ENCODE measurements around the gene NACC2.

The NACC2 gene

DNA sequence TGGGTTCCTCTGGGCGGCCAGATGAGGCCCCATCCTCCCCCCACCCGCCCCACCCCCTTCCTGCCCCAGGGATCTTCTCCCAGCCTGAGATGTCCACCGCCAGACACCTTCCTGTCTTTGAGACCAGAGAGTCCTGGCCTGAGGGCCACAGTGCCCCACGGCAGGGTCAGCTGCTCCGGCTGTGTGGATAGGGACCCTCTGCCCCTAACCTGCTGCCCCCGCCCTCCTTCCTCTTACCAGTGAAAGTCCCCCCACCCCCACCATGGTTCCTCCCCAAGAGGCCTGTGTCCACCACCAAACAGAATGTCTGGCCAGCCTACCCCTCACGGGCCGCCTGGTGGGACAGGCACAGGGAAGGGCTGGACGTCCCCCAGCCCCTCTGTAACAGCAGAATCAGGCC, 90.9 kb downstream of the NACC2 start:
- Histone ChIP-seq H3K27ac (ENCODE audit: low read length) (no peak overlapping the region), H3K27me3 (ENCODE audit: low read depth, low read length) (no peaks in the 10 kb centered on the region), H3K36me3 (ENCODE audit: control insufficient read depth in 1 of 2, insufficient read depth in 2 of 2, low read length in 2 of 2) (peaks cover 0 to 2% of the 10 kb centered on the region in 2 donors), H3K9me3 (ENCODE audit: control insufficient read depth in 1 of 2, low read length in 2 of 2) (no peaks in the 10 kb centered on the region), H3K4me1 (ENCODE audit: control insufficient read depth in 1 of 2, insufficient read depth in 2 of 2, low read length in 2 of 2) (peaks cover 0 to 23% of the 10 kb centered on the region in 2 donors), H3K4me3 (ENCODE audit: low read depth in 1 of 2, low read length in 2 of 2) (no peak overlapping the region)

GRCh38 chr9:136003411-136004218, 91.5 kb downstream of the NACC2 start:
- peaks cover 0 to 17% of the 10 kb centered on the region in 2 donors for H3K4me1 ChIP-seq (ENCODE audit: control insufficient read depth in 1 of 2, insufficient read depth in 2 of 2, low read length in 2 of 2)
- H3K36me3 ChIP-seq (ENCODE audit: control insufficient read depth in 1 of 2, insufficient read depth in 2 of 2, low read length in 2 of 2): no peaks in the 10 kb centered on the region
- H3K4me3 ChIP-seq (ENCODE audit: low read depth in 1 of 2, low read length in 2 of 2): no peak overlapping the region
- no peaks in the 10 kb centered on the region for H3K27me3 ChIP-seq (ENCODE audit: low read depth, low read length)
- H3K9me3 ChIP-seq (ENCODE audit: control insufficient read depth in 1 of 2, low read length in 2 of 2): no peaks in the 10 kb centered on the region
- no peak overlapping the region for H3K27ac ChIP-seq (ENCODE audit: low read length)

- Histone ChIP-seq H3K9me3 (ENCODE audit: control insufficient read depth in 1 of 2, low read length in 2 of 2) (no peaks in the 10 kb centered on the region), H3K4me1 (ENCODE audit: control insufficient read depth in 1 of 2, insufficient read depth in 2 of 2, low read length in 2 of 2) (peaks cover 0 to 15% of the 10 kb centered on the region in 2 donors), H3K36me3 (ENCODE audit: control insufficient read depth in 1 of 2, insufficient read depth in 2 of 2, low read length in 2 of 2) (no peaks in the 10 kb centered on the region), H3K4me3 (ENCODE audit: low read depth in 1 of 2, low read length in 2 of 2) (no peak overlapping the region), H3K27ac (ENCODE audit: low read length) (no peak overlapping the region), H3K27me3 (ENCODE audit: low read depth, low read length) (no peaks in the 10 kb centered on the region)
Measured at GRCh38 chr9:136002881-136003280, 92.2 kb downstream of the NACC2 start.

DNA sequence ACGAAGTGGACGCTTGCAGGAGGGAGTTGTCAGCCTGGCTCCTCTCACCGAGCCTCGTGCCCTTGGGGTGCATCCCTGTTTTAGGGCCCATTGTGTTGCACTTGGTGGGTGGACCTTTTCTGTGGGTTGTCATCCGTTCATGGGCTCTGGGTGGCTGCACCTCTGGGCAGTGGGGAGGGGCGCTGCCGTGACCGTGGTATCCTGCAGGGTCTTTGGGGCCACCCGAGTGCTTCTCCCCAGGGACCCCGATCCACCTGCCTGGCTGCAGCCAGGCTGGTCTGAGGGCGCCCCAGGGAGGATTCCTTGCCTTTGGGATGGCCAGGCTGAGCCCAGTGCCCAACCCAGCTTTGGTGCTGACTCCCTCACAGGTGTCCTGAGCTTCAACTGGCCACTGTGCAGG, 92.9 kb downstream of the NACC2 start:
- no peaks in the 10 kb centered on the region for H3K9me3 ChIP-seq (ENCODE audit: control insufficient read depth in 1 of 2, low read length in 2 of 2)
- peaks cover 0 to 14% of the 10 kb centered on the region in 2 donors for H3K4me1 ChIP-seq (ENCODE audit: control insufficient read depth in 1 of 2, insufficient read depth in 2 of 2, low read length in 2 of 2)
- H3K27me3 ChIP-seq (ENCODE audit: low read depth, low read length): no peaks in the 10 kb centered on the region
- no peaks in the 10 kb centered on the region for H3K36me3 ChIP-seq (ENCODE audit: control insufficient read depth in 1 of 2, insufficient read depth in 2 of 2, low read length in 2 of 2)
- no peak overlapping the region for H3K4me3 ChIP-seq (ENCODE audit: low read depth in 1 of 2, low read length in 2 of 2)
- no peak overlapping the region for H3K27ac ChIP-seq (ENCODE audit: low read length)

GRCh38 chr9:136001231-136001630, 93.9 kb downstream of the NACC2 start:
- H3K4me1 ChIP-seq (ENCODE audit: control insufficient read depth in 1 of 2, insufficient read depth in 2 of 2, low read length in 2 of 2): peaks cover 0 to 11% of the 10 kb centered on the region in 2 donors
- no peak overlapping the region for H3K4me3 ChIP-seq (ENCODE audit: low read depth in 1 of 2, low read length in 2 of 2)
- H3K27me3 ChIP-seq (ENCODE audit: low read depth, low read length): no peaks in the 10 kb centered on the region
- H3K36me3 ChIP-seq (ENCODE audit: control insufficient read depth in 1 of 2, insufficient read depth in 2 of 2, low read length in 2 of 2): no peaks in the 10 kb centered on the region
- no peak overlapping the region for H3K27ac ChIP-seq (ENCODE audit: low read length)
- H3K9me3 ChIP-seq (ENCODE audit: control insufficient read depth in 1 of 2, low read length in 2 of 2): no peaks in the 10 kb centered on the region

DNA sequence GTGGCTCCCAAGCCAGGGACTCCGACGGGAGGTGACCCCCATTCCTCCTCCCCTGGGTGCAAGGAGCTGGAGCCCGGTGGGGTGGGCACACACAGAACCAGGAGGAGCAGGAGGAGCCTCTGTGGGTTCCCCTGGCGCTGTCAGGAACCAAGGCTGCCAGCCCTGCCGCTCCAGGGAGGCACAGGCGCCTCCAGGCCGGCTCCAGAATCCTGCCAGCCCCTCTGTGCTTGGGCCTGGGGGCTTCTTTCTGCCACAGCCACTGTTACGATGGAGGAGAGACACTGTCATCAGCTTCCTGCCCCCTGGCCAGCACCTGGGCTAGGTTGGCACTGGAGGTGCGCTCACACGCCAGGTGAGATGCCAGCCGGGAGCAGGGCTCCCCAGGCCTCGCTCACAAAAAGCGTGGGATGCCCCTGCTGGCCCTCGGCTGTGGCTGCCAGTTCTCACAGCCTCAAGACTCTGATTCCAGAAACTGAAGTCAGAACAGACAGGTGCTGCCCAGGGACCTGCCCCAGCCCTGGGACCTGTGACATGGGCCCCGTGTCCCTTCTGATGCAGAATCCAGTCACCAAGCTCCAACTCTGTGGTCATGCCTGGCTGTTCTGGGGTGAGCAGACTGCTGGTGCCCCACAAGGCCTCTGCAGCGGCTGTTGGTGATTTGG, 96.5 kb downstream of the NACC2 start:
- no peak overlapping the region for H3K4me3 ChIP-seq (ENCODE audit: low read depth in 1 of 2, low read length in 2 of 2)

GRCh38 chr9:135998016-135998380, 97.1 kb downstream of the NACC2 start:
- H3K9me3 ChIP-seq (ENCODE audit: control insufficient read depth in 1 of 2, low read length in 2 of 2): no peaks in the 10 kb centered on the region
- H3K4me1 ChIP-seq (ENCODE audit: control insufficient read depth in 1 of 2, insufficient read depth in 2 of 2, low read length in 2 of 2): peaks cover 0 to under 1% of the 10 kb centered on the region in 2 donors
- H3K27ac ChIP-seq (ENCODE audit: low read length): no peak overlapping the region

More for the DNA sequence above, 96.5 kb downstream of the NACC2 start:
- no peak overlapping the region for H3K27ac ChIP-seq (ENCODE audit: low read length)
- H3K36me3 ChIP-seq (ENCODE audit: control insufficient read depth in 1 of 2, insufficient read depth in 2 of 2, low read length in 2 of 2): no peaks in the 10 kb centered on the region
- no peaks in the 10 kb centered on the region for H3K9me3 ChIP-seq (ENCODE audit: control insufficient read depth in 1 of 2, low read length in 2 of 2)
- H3K4me1 ChIP-seq (ENCODE audit: control insufficient read depth in 1 of 2, insufficient read depth in 2 of 2, low read length in 2 of 2): peaks cover 0 to 6% of the 10 kb centered on the region in 2 donors
- no peaks in the 10 kb centered on the region for H3K27me3 ChIP-seq (ENCODE audit: low read depth, low read length)

DNA sequence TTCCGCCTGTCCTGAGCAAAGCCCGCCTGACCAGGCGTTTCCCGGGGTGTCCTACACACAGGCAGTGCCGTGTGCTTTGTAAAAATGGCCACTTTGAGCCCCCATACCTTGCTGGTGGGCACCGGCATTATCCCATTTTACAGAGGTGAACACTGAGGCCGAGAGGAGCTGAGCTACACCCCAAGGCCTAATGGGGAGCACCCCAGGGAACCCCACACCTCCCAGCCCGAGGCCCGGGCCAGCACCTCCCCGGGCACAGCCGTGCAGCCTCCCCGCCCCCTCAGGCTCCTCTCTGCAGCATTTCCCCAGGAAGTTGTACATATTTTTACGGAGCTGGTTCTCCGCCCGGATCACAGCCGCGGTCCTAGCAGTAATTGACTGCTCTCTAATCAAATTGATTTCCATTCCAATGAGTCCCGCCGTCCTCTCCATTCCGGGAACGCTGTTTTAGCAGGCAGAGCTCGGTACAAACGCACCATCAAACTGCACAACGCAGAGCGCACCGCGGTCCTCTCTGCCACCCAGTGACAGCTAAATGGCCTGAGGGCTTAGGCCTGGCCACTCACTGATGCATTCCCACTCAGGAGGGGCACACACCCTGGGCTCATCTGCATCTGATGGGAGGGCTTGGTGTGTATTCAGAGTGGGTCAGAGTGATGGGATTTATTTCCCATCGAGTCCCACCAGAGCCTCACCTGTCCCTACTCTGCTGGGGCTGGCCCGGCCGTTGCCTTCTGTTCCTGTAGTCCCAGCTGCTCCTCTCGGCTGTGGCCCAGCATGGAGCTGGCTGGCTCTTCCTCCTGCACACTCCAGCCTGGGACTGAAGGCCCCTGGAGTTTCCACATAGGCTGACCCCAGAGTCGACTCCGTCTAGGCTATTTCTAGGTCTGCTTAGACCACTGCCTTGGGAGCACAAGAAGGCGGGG, 97.7 kb downstream of the NACC2 start:
- Histone ChIP-seq H3K4me3 (ENCODE audit: low read depth in 1 of 2, low read length in 2 of 2) (no peak overlapping the region), H3K36me3 (ENCODE audit: control insufficient read depth in 1 of 2, insufficient read depth in 2 of 2, low read length in 2 of 2) (no peaks in the 10 kb centered on the region), H3K9me3 (ENCODE audit: control insufficient read depth in 1 of 2, low read length in 2 of 2) (no peaks in the 10 kb centered on the region), H3K4me1 (ENCODE audit: control insufficient read depth in 1 of 2, insufficient read depth in 2 of 2, low read length in 2 of 2) (peaks cover 1 to 4% of the 10 kb centered on the region in 2 donors), H3K27ac (ENCODE audit: low read length) (no peak overlapping the region), H3K27me3 (ENCODE audit: low read depth, low read length) (no peaks in the 10 kb centered on the region)

More at GRCh38 chr9:135998016-135998380, 97.1 kb downstream of the NACC2 start:
- H3K27me3 ChIP-seq (ENCODE audit: low read depth, low read length): no peaks in the 10 kb centered on the region
- no peak overlapping the region for H3K4me3 ChIP-seq (ENCODE audit: low read depth in 1 of 2, low read length in 2 of 2)
- no peaks in the 10 kb centered on the region for H3K36me3 ChIP-seq (ENCODE audit: control insufficient read depth in 1 of 2, insufficient read depth in 2 of 2, low read length in 2 of 2)

GRCh38 chr9:135995816-135996215, 99.3 kb downstream of the NACC2 start:
- H3K9me3 ChIP-seq (ENCODE audit: control insufficient read depth in 1 of 2, low read length in 2 of 2): no peaks in the 10 kb centered on the region
- no peaks in the 10 kb centered on the region for H3K27me3 ChIP-seq (ENCODE audit: low read depth, low read length)
- H3K4me3 ChIP-seq (ENCODE audit: low read depth in 1 of 2, low read length in 2 of 2): no peak overlapping the region
- peaks cover 3 to 10% of the 10 kb centered on the region in 2 donors for H3K4me1 ChIP-seq (ENCODE audit: control insufficient read depth in 1 of 2, insufficient read depth in 2 of 2, low read length in 2 of 2)
- no peaks in the 10 kb centered on the region for H3K36me3 ChIP-seq (ENCODE audit: control insufficient read depth in 1 of 2, insufficient read depth in 2 of 2, low read length in 2 of 2)
- no peak overlapping the region for H3K27ac ChIP-seq (ENCODE audit: low read length)

- Histone ChIP-seq H3K27ac (ENCODE audit: low read length) (no peak overlapping the region), H3K36me3 (ENCODE audit: control insufficient read depth in 1 of 2, insufficient read depth in 2 of 2, low read length in 2 of 2) (no peaks in the 10 kb centered on the region), H3K9me3 (ENCODE audit: control insufficient read depth in 1 of 2, low read length in 2 of 2) (no peaks in the 10 kb centered on the region), H3K4me3 (ENCODE audit: low read depth in 1 of 2, low read length in 2 of 2) (no peak overlapping the region), H3K27me3 (ENCODE audit: low read depth, low read length) (no peaks in the 10 kb centered on the region), H3K4me1 (ENCODE audit: control insufficient read depth in 1 of 2, insufficient read depth in 2 of 2, low read length in 2 of 2) (peaks cover 3 to 19% of the 10 kb centered on the region in 2 donors)
Measured at GRCh38 chr9:135994501-135995192, 100.4 kb downstream of the NACC2 start.

All from muscle layer of duodenum (tissue), 2 donors.